MCF 10A (cell line): Measurements from ENCODE around the gene C1QL3. TPM values are rescaled to one million over a fixed set of nuclear protein-coding genes. Genes with fewer than 3 reads are reported as not detected.

Experiments used
- BruUV-seq: library from RNA; stranded (reverse); fragments of 400-500 nt; replicated peaks from 2 replicates; lab custom pipeline; 2021; lab: Mats Ljungman, UMichigan
- CTCF ChIA-PET: fragments of 300-600 bp; sonication (Branson Sonifier 250); formaldehyde crosslinking; extraction: SDS; loops from one replicate; lab custom pipeline; 2021; ENCODE audit warnings: antibody characterized with exemption, inconsistent platforms; lab: Yijun Ruan, JAX
- POLR2A ChIA-PET: fragments of 300-600, 350-650 bp; sonication (Branson Sonifier 250); formaldehyde crosslinking; extraction: SDS; loops from one replicate; lab custom pipeline; 2020; ENCODE audit warnings: antibody characterized with exemption, inconsistent platforms; lab: Yijun Ruan, JAX
- DNase-seq: peaks from one replicate; pipeline ENCODE4 v3.0.0-alpha.2; 2018; ENCODE audit not compliant: unreplicated experiment
- H3K27ac Mint-ChIP-seq: one replicate; pipeline ENCODE4 v1.8.0; 2022; ENCODE audit warnings: mild to moderate bottlenecking, low read depth, mixed read lengths; ENCODE audit not compliant: unreplicated experiment
- H3K27me3 Mint-ChIP-seq: one replicate; pipeline ENCODE4 v1.8.0; 2022; ENCODE audit warnings: mixed read lengths; ENCODE audit not compliant: insufficient read depth, unreplicated experiment
- H3K36me3 Mint-ChIP-seq: one replicate; pipeline ENCODE4 v1.8.0; 2022; ENCODE audit warnings: mild to moderate bottlenecking, moderate library complexity, mixed read lengths; ENCODE audit not compliant: insufficient read depth, unreplicated experiment
- H3K4me1 Mint-ChIP-seq: one replicate; pipeline ENCODE4 v1.8.0; 2022; ENCODE audit warnings: mixed read lengths; ENCODE audit not compliant: insufficient read depth, unreplicated experiment
- H3K4me3 Mint-ChIP-seq: one replicate; pipeline ENCODE4 v1.8.0; 2022; ENCODE audit warnings: mild to moderate bottlenecking, moderate library complexity, mixed read lengths; ENCODE audit not compliant: unreplicated experiment
- H3K9me3 Mint-ChIP-seq: one replicate; pipeline ENCODE4 v1.8.0; 2022; ENCODE audit warnings: mixed read lengths; ENCODE audit not compliant: unreplicated experiment
- CTCF ChIP-seq: fragments of 200-600 bp; IDR thresholded peaks from one replicate; pipeline ENCODE4 v1.8.0; 2022; ENCODE audit warnings: antibody characterized with exemption, mild to moderate bottlenecking; ENCODE audit not compliant: unreplicated experiment
- intact Hi-C: fragments of 100-400 bp; cut with micrococcal nuclease; formaldehyde crosslinking; loops from 2 replicates; pipeline ENCODE4 v1.14.1; 2022
- total RNA-seq: library from RNA; stranded (reverse); gene quantifications from 2 replicates; pipeline ENCODE4 v1.2.3, GENCODE V29; 2022

C1QL3 gene
- total RNA-seq, 1 experiment from 2014 or later: not detected

GRCh38 chr10:16491933-16492332, 29.7 kb downstream of the C1QL3 start:
- no peak for DNase-seq
- intact Hi-C loops: no loop called here
- Mint-ChIP-seq H3K36me3 (peaks cover 18% of the 10 kb centered on the region), H3K4me1 (no peaks in the 10 kb centered on the region), H3K27me3 (no peaks in the 10 kb centered on the region), H3K4me3 (no peak overlapping the region), H3K27ac (no peak overlapping the region), H3K9me3 (no peaks in the 10 kb centered on the region)
- TF ChIP-seq CTCF: no peak
- POLR2A ChIA-PET: no interaction called here
- no TSS peak for BruUV-seq
- CTCF ChIA-PET: interaction anchor here (0.6 kb wide), 1 partner anchor 286 kb away, joined by 3 read pairs; no protein-coding TSS in a partner anchor

- peaks cover 24% of the 10 kb centered on the region for H3K36me3 Mint-ChIP-seq
- DNase-seq: no peak
- H3K4me1 Mint-ChIP-seq: no peaks in the 10 kb centered on the region
- ChIA-PET POLR2A (no interaction called here), CTCF (interaction anchor here (1.1 kb wide), 1 partner anchor 13 kb away, joined by 4 read pairs; no protein-coding TSS in a partner anchor)
- intact Hi-C loops: no loop called here
- no peak for TF ChIP-seq CTCF
- H3K27me3 Mint-ChIP-seq: no peaks in the 10 kb centered on the region
- no TSS peak for BruUV-seq
- H3K27ac Mint-ChIP-seq: no peak overlapping the region
- no peak overlapping the region for H3K4me3 Mint-ChIP-seq
- no peaks in the 10 kb centered on the region for H3K9me3 Mint-ChIP-seq
Observed at GRCh38 chr10:16490511-16490910, 31.2 kb downstream of the C1QL3 start.

- no TSS peak for BruUV-seq
- peaks cover 26% of the 10 kb centered on the region for H3K36me3 Mint-ChIP-seq
- H3K27ac Mint-ChIP-seq: no peak overlapping the region
- H3K27me3 Mint-ChIP-seq: no peaks in the 10 kb centered on the region
- no peaks in the 10 kb centered on the region for H3K4me1 Mint-ChIP-seq
- no peak for DNase-seq
- CTCF ChIA-PET: no interaction called here
- no peak overlapping the region for H3K4me3 Mint-ChIP-seq
- intact Hi-C loops: no loop called here
- POLR2A ChIA-PET: no interaction called here
- no peaks in the 10 kb centered on the region for H3K9me3 Mint-ChIP-seq
- TF ChIP-seq CTCF: no peak
Observed at GRCh38 chr10:16483241-16483917, 38.3 kb downstream of the C1QL3 start.

GRCh38 chr10:16481052-16481728, 40.5 kb downstream of the C1QL3 start:
- Mint-ChIP-seq H3K27ac (no peak overlapping the region), H3K4me1 (no peaks in the 10 kb centered on the region), H3K36me3 (peaks cover 14% of the 10 kb centered on the region), H3K9me3 (no peaks in the 10 kb centered on the region), H3K27me3 (no peaks in the 10 kb centered on the region), H3K4me3 (no peak overlapping the region)
- POLR2A ChIA-PET: interaction anchor here (0.6 kb wide), 1 partner anchor 13 kb away, joined by 3 read pairs; no protein-coding TSS in a partner anchor
- BruUV-seq: no TSS peak
- intact Hi-C loops: no loop called here
- no peak for TF ChIP-seq CTCF
- no peak for DNase-seq
- CTCF ChIA-PET: interaction anchor here (0.5 kb wide), 1 partner anchor 1364 kb away, joined by 3 read pairs; no protein-coding TSS in a partner anchor
